HEK293T (cell line): ENCODE measurements around the gene MRPS6.

Experiments used
- BHLHE40 ChIP-seq: fragments of 450-650 bp; IDR thresholded peaks from 2 replicates; pipeline ENCODE4 v1.6.1; 2016; ENCODE audit warnings: mild to moderate bottlenecking, moderate library complexity, borderline replicate concordance
- SP1 ChIP-seq: fragments of 450-650 bp; IDR thresholded peaks from 2 replicates; pipeline ENCODE4 v1.6.1; 2017

DNA sequence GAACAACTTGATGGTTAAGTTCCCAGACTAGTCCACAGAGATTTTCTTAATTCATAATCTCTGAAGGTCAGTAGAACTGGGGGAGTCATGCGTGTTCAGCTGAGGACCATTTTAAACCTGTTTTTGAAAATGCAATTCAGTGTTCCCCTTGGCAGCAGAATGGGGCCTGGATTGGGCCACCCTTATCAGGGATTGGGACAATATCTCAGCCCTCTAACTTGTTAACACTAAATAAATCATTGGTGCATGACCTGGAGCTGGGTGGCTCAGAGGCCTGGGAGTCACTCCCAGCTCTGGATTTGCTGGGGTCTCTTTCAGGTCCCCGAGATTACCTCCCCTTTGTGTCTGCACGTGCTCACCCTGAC, 55.3 kb downstream of the MRPS6 start:
- TF ChIP-seq BHLHE40 (no peak), SP1 (no peak)
